Kidney (tissue), 14 donors: Measurements from ENCODE around the gene TTC27. TPM values are rescaled to one million over a fixed set of nuclear protein-coding genes. Genes with fewer than 3 reads are reported as not detected.

ENCODE experiments used
- DNase-seq, 5 donors: peaks; one replicate each; pipeline ENCODE4 v3.0.0-alpha.2; 2013 to 2020
- FAIRE-seq: peaks from 2 replicates; lab custom pipeline; 2012; peaks lifted over from hg19 to GRCh38; lab: Jason Lieb, UNC
- H3K27ac ChIP-seq, 2 donors: one replicate each; pipeline ENCODE4 v1.7.0; 2013; ENCODE audit warnings: low read depth in 2 of 2, low read length in 2 of 2, inconsistent platforms in 1 of 2
- H3K27me3 ChIP-seq: one replicate; pipeline ENCODE4 v1.7.1; 2013; ENCODE audit warnings: low read length, inconsistent platforms; ENCODE audit not compliant: control insufficient read depth, insufficient read depth
- H3K36me3 ChIP-seq, 3 donors: one replicate each; pipeline versions ENCODE4 v1.7.0 to v1.7.1; 2013; ENCODE audit warnings: low read length in 3 of 3, control low read depth in 1 of 3, inconsistent platforms in 1 of 3; ENCODE audit not compliant: insufficient read depth in 3 of 3, control insufficient read depth in 2 of 3
- H3K4me1 ChIP-seq, 3 donors: one replicate each; pipeline versions ENCODE4 v1.7.0 to v1.7.1; 2013; ENCODE audit warnings: low read length in 3 of 3, inconsistent platforms in 1 of 3, low read depth in 1 of 3; ENCODE audit not compliant: control insufficient read depth in 2 of 3, insufficient read depth in 2 of 3
- H3K4me3 ChIP-seq, 3 donors: one replicate each; pipeline versions ENCODE4 v1.7.0 to v1.8.1; 2013; ENCODE audit warnings: low read length in 3 of 3, control low read depth in 1 of 3, inconsistent platforms in 1 of 3
- H3K9ac ChIP-seq, 3 donors: one replicate each; pipeline versions ENCODE4 v1.7.0 to v1.7.1; 2013; ENCODE audit warnings: low read length in 3 of 3, control low read depth in 1 of 3, inconsistent platforms in 1 of 3
- H3K9me3 ChIP-seq, 3 donors: one replicate each; pipeline versions ENCODE4 v1.7.0 to v1.7.1; 2013; ENCODE audit warnings: low read length in 3 of 3, control low read depth in 1 of 3, inconsistent platforms in 1 of 3; ENCODE audit not compliant: control insufficient read depth in 2 of 3, insufficient read depth in 1 of 3
- intact Hi-C: fragments of 100-400 bp; cut with DNase I; formaldehyde crosslinking; loops from one replicate; pipeline ENCODE4 v1.11.1; 2022
- polyA plus RNA-seq: library from polyadenylated mRNA; stranded (reverse); fragments of 350-450 nt; fragmentation: Illumina TruSeq; extraction: RNeasy Lipid Tissue Mini Kit (QIAGEN cat#74804); gene quantifications from one replicate; pipeline ENCODE4 v1.2.3, GENCODE V29; 2014; ENCODE audit warnings: low read depth, low replicate concordance; ENCODE audit not compliant: insufficient read depth
- total RNA-seq: library from RNA; stranded (reverse); fragmentation: NEBNext Ultra II Directional; extraction: Animal tissue kit (Norgen Biotek cat#: 25700); gene quantifications from one replicate; pipeline ENCODE4 v1.2.1, GENCODE V29; 2021
- TF ChIP-seq, protein P1 (sequence below): IDR thresholded peaks from 3 replicates; pipeline ENCODE4 v1.5.1; 2012; ENCODE audit warnings: mild to moderate bottlenecking, moderate library complexity, borderline replicate concordance; ENCODE audit not compliant: insufficient read depth; ENCODE audit errors: extremely low read depth
- donor health status: control.
- donor health status: control.
- donor health status: control.
- donor health status: control.
- donor health status: control.
- donor health status: DM: yes; HTN: yes; CAD: no.
- donor health status: Normal renal cell carcinoma (clear cell type).

The TTC27 gene
- total and polyA plus RNA-seq, 2 donors from 2014 or later: 8.0 to 19.7 TPM

DNA sequence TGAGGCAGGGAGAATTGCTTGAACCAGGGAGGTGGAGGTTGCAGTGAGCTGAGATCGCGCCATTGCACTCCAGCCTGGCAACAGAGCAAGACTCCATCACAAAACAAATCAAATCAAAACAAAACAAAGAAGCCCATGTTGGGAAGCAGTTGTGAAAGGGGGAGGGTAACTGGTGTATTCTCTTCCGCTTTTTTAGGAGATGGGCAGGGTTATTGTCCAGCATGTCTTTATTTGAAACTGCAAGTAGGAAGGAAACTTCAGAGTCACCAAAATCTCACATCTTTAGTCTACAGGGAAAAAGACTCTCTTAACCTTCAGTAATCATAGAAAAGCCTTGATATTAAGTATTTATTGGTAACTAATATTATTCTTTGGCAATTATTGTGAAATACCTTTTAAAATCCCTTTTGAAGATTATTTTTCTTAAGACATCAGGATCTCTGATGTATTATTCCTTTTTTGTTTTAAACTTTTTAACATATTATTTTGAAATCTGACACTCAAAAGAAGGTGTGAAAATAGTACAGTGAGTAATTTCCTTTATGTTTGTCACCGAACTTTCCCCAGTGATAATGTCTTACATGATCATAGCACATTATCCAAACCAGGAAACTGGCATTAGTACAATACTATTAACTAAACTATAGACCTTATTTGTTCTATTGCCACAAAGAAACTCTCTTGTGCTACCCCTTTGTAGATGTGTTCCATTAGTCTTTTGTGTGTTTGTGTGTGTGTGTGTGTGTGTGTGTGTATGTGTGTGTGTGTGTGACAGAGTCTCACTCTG, 234.6 kb downstream of the TTC27 start:
- no peak for FAIRE-seq
- no peak overlapping the region for H3K9ac ChIP-seq

DNA sequence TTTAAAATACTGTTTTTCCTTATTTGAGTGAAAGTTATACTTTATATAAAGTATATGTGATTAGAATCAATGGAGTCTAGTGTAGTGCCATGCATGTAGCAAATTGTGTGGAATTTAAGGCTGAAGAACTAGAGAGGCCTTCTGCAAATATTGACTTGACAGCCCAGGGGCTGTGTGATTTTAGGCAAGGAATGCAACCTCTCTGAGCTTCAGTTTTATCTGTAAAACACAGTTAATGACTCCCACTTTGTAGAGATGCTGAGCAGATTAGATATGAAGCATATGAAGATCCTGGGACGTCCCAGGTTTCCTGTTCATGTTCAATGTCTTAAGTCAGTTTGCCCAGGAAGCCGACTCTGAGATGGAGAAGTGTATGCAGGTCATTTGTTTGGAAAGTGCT, 235.5 kb downstream of the TTC27 start:
- no peaks in the 10 kb centered on the region for H3K36me3 ChIP-seq
- no peak overlapping the region for H3K27ac ChIP-seq
- H3K9me3 ChIP-seq: no peaks in the 10 kb centered on the region
- no peak overlapping the region for H3K9ac ChIP-seq
- H3K27me3 ChIP-seq: no peaks in the 10 kb centered on the region
- TF ChIP-seq, protein P1, sequence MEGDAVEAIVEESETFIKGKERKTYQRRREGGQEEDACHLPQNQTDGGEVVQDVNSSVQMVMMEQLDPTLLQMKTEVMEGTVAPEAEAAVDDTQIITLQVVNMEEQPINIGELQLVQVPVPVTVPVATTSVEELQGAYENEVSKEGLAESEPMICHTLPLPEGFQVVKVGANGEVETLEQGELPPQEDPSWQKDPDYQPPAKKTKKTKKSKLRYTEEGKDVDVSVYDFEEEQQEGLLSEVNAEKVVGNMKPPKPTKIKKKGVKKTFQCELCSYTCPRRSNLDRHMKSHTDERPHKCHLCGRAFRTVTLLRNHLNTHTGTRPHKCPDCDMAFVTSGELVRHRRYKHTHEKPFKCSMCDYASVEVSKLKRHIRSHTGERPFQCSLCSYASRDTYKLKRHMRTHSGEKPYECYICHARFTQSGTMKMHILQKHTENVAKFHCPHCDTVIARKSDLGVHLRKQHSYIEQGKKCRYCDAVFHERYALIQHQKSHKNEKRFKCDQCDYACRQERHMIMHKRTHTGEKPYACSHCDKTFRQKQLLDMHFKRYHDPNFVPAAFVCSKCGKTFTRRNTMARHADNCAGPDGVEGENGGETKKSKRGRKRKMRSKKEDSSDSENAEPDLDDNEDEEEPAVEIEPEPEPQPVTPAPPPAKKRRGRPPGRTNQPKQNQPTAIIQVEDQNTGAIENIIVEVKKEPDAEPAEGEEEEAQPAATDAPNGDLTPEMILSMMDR: no peak
- no peaks in the 10 kb centered on the region for H3K4me1 ChIP-seq
- no peak overlapping the region for H3K4me3 ChIP-seq
- intact Hi-C loops: no loop called here
- FAIRE-seq: no peak
- DNase-seq: no peak

More for the DNA sequence above, 234.6 kb downstream of the TTC27 start:
- H3K27ac ChIP-seq: no peak overlapping the region
- no peaks in the 10 kb centered on the region for H3K36me3 ChIP-seq
- intact Hi-C loops: no loop called here
- H3K9me3 ChIP-seq: no peaks in the 10 kb centered on the region
- no peak for DNase-seq
- H3K27me3 ChIP-seq: no peaks in the 10 kb centered on the region
- no peaks in the 10 kb centered on the region for H3K4me1 ChIP-seq
- H3K4me3 ChIP-seq: no peak overlapping the region
- TF ChIP-seq, protein P1: no peak

DNA sequence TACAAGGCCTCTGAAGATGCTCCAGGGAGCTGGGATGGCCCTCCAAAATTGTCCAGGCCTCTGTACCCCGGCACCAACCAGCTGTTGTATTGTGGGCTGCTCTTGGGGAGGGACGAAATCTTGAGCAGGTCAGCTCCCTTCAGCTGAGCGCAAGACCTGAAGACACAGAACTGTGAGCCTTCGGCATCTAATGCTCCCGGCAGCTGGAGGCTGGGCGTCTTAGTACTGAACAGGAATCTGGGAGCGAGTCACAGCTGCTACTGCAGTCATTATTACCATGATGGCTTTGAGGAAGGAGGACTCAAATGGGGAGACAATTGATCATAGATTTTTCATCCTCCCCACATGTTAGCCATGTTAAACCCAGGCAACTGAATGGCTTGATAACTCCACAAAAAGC, 236.0 kb downstream of the TTC27 start:
- no peak overlapping the region for H3K27ac ChIP-seq
- H3K9ac ChIP-seq: no peak overlapping the region
- no peaks in the 10 kb centered on the region for H3K9me3 ChIP-seq
- H3K4me3 ChIP-seq: no peak overlapping the region
- intact Hi-C loops: no loop called here
- no peaks in the 10 kb centered on the region for H3K36me3 ChIP-seq
- no peak for FAIRE-seq
- no peaks in the 10 kb centered on the region for H3K27me3 ChIP-seq
- no peaks in the 10 kb centered on the region for H3K4me1 ChIP-seq
- TF ChIP-seq, protein P1: no peak
- no peak for DNase-seq
